Measurements from ENCODE around the gene TMEM258.

TMEM258 gene

DNA sequence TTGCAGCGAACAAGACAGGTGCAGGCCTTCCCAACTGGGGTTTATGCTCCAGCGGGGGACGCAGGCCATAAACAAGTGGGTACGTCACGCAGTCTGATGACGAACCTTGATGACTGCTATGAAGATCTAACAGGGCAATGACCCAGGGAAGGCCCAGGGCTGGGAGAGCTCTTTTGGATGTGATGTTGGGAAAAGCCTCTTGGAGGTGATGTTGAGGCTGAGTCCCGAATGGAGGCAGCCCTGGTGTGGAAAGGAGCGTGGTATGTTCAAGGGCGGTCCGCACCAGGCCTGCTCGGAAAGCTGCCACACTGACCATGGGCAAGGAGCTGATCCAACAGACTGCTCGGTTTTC lies 41.5 kb upstream of the TMEM258 start:
- 94 to 96% methylated on average over 12 of the region's 12 CpGs for WGBS, 2 experiments
- Histone ChIP-seq H3K4me1 (ENCODE audit: control insufficient read depth, insufficient read depth, low read length) (peaks cover 33% of the 10 kb centered on the region), H3K4me3 (ENCODE audit: insufficient read depth, low read depth, low read length) (no peak overlapping the region)

GRCh38 chr11:61833471-61833870 lies 41.1 kb upstream of the TMEM258 start:
- Histone ChIP-seq H3K27me3 (ENCODE audit: control insufficient read depth, insufficient read depth, low read length, poor library complexity, severe bottlenecking) (no peaks in the 10 kb centered on the region), H3K36me3 (ENCODE audit: control insufficient read depth, insufficient read depth, low read length) (peaks cover 16% of the 10 kb centered on the region), H3K27ac (ENCODE audit: insufficient read depth, low read depth, low read length, poor library complexity, severe bottlenecking) (no peak overlapping the region), H3K4me3 (ENCODE audit: insufficient read depth, low read depth, low read length) (no peak overlapping the region), H3K4me1 (ENCODE audit: control insufficient read depth, insufficient read depth, low read length) (peaks cover 33% of the 10 kb centered on the region), H3K9me3 (ENCODE audit: control insufficient read depth, low read length) (no peaks in the 10 kb centered on the region)
- 79 to 80% methylated on average over 11 of the region's 11 CpGs for WGBS, 2 experiments

More for the DNA sequence above, 41.5 kb upstream of the TMEM258 start:
- Histone ChIP-seq H3K27ac (ENCODE audit: insufficient read depth, low read depth, low read length, poor library complexity, severe bottlenecking) (no peak overlapping the region), H3K27me3 (ENCODE audit: control insufficient read depth, insufficient read depth, low read length, poor library complexity, severe bottlenecking) (no peaks in the 10 kb centered on the region), H3K36me3 (ENCODE audit: control insufficient read depth, insufficient read depth, low read length) (peaks cover 21% of the 10 kb centered on the region), H3K9me3 (ENCODE audit: control insufficient read depth, low read length) (no peaks in the 10 kb centered on the region)

GRCh38 chr11:61832754-61833153 lies 40.4 kb upstream of the TMEM258 start:
- no peak overlapping the region for H3K4me3 ChIP-seq (ENCODE audit: insufficient read depth, low read depth, low read length)
- H3K27me3 ChIP-seq (ENCODE audit: control insufficient read depth, insufficient read depth, low read length, poor library complexity, severe bottlenecking) = no peaks in the 10 kb centered on the region
- 86 to 87% methylated on average over 7 of the region's 7 CpGs for WGBS, 2 experiments
- no peaks in the 10 kb centered on the region for H3K9me3 ChIP-seq (ENCODE audit: control insufficient read depth, low read length)
- H3K4me1 ChIP-seq (ENCODE audit: control insufficient read depth, insufficient read depth, low read length) = peaks cover 33% of the 10 kb centered on the region
- no peak overlapping the region for H3K27ac ChIP-seq (ENCODE audit: insufficient read depth, low read depth, low read length, poor library complexity, severe bottlenecking)
- H3K36me3 ChIP-seq (ENCODE audit: control insufficient read depth, insufficient read depth, low read length) = peaks cover 10% of the 10 kb centered on the region

DNA sequence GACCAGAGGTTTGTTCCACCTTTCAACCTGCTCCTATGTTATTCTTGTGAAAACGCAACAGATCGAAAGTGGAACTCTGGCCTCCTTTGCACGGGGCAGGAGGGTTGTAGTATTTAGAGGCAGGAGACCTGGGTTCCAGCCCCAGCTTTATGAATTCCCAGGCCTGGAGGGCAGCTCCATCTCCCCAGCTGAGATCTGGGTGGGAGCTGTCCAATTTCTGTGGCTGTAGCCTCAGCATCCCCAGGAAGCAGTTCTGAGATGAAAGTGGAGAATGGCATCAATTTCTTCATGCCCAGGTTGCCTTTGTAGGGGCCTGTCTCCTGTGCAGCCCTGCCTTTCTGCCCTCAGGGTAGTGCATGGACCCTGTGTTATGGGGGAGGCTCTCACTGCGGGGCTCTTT lies 39.8 kb upstream of the TMEM258 start:
- WGBS, 2 experiments = 94 to 98% methylated on average over 4 of the region's 4 CpGs
- H3K27me3 ChIP-seq (ENCODE audit: control insufficient read depth, insufficient read depth, low read length, poor library complexity, severe bottlenecking) = no peaks in the 10 kb centered on the region
- H3K4me1 ChIP-seq (ENCODE audit: control insufficient read depth, insufficient read depth, low read length) = peaks cover 33% of the 10 kb centered on the region
- H3K27ac ChIP-seq (ENCODE audit: insufficient read depth, low read depth, low read length, poor library complexity, severe bottlenecking) = no peak overlapping the region
- no peaks in the 10 kb centered on the region for H3K9me3 ChIP-seq (ENCODE audit: control insufficient read depth, low read length)
- H3K4me3 ChIP-seq (ENCODE audit: insufficient read depth, low read depth, low read length) = no peak overlapping the region
- peaks cover 4% of the 10 kb centered on the region for H3K36me3 ChIP-seq (ENCODE audit: control insufficient read depth, insufficient read depth, low read length)

GRCh38 chr11:61830237-61831105 lies 38.1 kb upstream of the TMEM258 start:
- H3K4me1 ChIP-seq (ENCODE audit: control insufficient read depth, insufficient read depth, low read length) = peaks cover 33% of the 10 kb centered on the region
- H3K27me3 ChIP-seq (ENCODE audit: control insufficient read depth, insufficient read depth, low read length, poor library complexity, severe bottlenecking) = no peaks in the 10 kb centered on the region
- no peaks in the 10 kb centered on the region for H3K9me3 ChIP-seq (ENCODE audit: control insufficient read depth, low read length)
- peaks cover 4% of the 10 kb centered on the region for H3K36me3 ChIP-seq (ENCODE audit: control insufficient read depth, insufficient read depth, low read length)
- H3K4me3 ChIP-seq (ENCODE audit: insufficient read depth, low read depth, low read length) = peak overlapping the region; percentile 92
- no peak overlapping the region for H3K27ac ChIP-seq (ENCODE audit: insufficient read depth, low read depth, low read length, poor library complexity, severe bottlenecking)
- 88 to 89% methylated on average over 8 of the region's 8 CpGs for WGBS, 2 experiments

DNA sequence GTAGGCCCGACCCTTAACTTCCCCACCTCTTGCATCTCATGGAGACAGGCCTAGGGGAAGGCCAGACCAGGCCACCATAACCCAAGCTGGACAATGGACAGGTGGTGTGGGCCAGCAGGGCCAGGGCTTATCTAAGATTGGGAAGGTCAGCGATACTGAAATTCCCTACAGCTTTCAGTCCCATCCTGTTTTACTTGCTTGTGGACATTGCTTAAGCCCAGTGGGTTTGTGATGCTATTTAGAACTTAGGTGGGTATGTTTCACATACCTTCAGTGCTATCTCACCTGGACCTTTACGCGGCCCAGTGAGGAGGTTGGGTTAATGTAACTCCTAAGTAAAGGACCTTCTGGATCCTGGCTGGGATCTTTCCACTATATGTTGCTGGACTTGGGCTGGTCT lies 37.4 kb upstream of the TMEM258 start:
- 74 to 84% methylated on average over 4 of the region's 4 CpGs for WGBS, 2 experiments

DNA sequence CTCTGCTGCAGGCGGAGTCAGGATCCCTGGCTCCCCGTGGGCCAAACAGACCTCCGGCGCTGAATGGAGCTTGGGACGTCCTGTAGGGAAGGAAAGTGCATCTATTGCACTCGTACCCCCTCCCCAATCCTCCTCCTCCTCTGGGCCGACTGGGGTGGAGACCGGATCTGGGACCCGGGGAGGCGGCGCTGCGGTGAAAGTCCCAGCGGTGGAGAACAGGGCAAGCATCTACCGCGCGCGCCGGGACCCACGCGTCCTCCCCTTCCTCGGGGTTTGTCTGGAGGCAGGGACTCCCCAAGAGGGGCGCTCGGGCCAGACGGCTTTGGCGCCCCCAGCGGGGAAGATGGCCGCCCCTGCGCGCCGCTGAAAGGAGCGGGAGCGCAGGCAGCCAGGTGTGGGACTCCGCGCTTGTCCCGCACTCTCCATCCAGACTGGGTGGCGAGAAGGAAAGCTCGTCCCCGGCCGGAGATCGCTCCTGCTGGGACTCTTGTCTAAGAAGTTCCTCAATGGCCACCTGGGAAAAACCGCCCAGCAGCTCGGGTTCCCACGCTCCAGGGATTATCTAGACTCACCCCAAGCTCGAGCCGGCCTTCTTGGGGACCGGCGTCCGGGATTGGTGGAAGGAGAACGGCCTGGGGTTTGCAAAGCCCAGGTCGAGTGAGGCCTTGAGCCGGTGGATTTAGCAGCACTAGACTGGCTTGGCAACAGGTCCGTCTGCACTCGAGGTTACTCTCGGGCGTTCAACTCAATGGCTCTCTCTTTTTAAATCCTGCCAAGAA lies 36.4 kb upstream of the TMEM258 start:
- Histone ChIP-seq H3K36me3 (ENCODE audit: control insufficient read depth, insufficient read depth, low read length) (peaks cover under 1% of the 10 kb centered on the region), H3K4me1 (ENCODE audit: control insufficient read depth, insufficient read depth, low read length) (peaks cover 20% of the 10 kb centered on the region), H3K27ac (ENCODE audit: insufficient read depth, low read depth, low read length, poor library complexity, severe bottlenecking) (peak overlapping the region; percentile 92), H3K9me3 (ENCODE audit: control insufficient read depth, low read length) (no peaks in the 10 kb centered on the region), H3K4me3 (ENCODE audit: insufficient read depth, low read depth, low read length) (peak overlapping the region; percentile 92), H3K27me3 (ENCODE audit: control insufficient read depth, insufficient read depth, low read length, poor library complexity, severe bottlenecking) (no peaks in the 10 kb centered on the region)
- WGBS, 2 experiments = 0% methylated on average over 55 of the region's 55 CpGs

More for the DNA sequence above, 37.4 kb upstream of the TMEM258 start:
- H3K36me3 ChIP-seq (ENCODE audit: control insufficient read depth, insufficient read depth, low read length) = peaks cover 4% of the 10 kb centered on the region
- no peaks in the 10 kb centered on the region for H3K9me3 ChIP-seq (ENCODE audit: control insufficient read depth, low read length)
- no peaks in the 10 kb centered on the region for H3K27me3 ChIP-seq (ENCODE audit: control insufficient read depth, insufficient read depth, low read length, poor library complexity, severe bottlenecking)
- peaks cover 29% of the 10 kb centered on the region for H3K4me1 ChIP-seq (ENCODE audit: control insufficient read depth, insufficient read depth, low read length)
- H3K27ac ChIP-seq (ENCODE audit: insufficient read depth, low read depth, low read length, poor library complexity, severe bottlenecking) = no peak overlapping the region
- peak overlapping the region; percentile 92 for H3K4me3 ChIP-seq (ENCODE audit: insufficient read depth, low read depth, low read length)

DNA sequence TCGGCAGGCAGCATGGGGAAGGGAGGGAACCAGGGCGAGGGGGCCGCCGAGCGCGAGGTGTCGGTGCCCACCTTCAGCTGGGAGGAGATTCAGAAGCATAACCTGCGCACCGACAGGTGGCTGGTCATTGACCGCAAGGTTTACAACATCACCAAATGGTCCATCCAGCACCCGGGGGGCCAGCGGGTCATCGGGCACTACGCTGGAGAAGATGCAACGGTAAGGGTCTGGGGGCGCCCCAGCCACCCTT lies 35.9 kb upstream of the TMEM258 start:
- peak overlapping the region; percentile 92 for H3K4me3 ChIP-seq (ENCODE audit: insufficient read depth, low read depth, low read length)
- 0 to 1% methylated on average over 16 of the region's 16 CpGs for WGBS, 2 experiments
- H3K9me3 ChIP-seq (ENCODE audit: control insufficient read depth, low read length) = no peaks in the 10 kb centered on the region
- no peaks in the 10 kb centered on the region for H3K36me3 ChIP-seq (ENCODE audit: control insufficient read depth, insufficient read depth, low read length)
- peaks cover 15% of the 10 kb centered on the region for H3K4me1 ChIP-seq (ENCODE audit: control insufficient read depth, insufficient read depth, low read length)
- peak overlapping the region; percentile 92 for H3K27ac ChIP-seq (ENCODE audit: insufficient read depth, low read depth, low read length, poor library complexity, severe bottlenecking)
- no peaks in the 10 kb centered on the region for H3K27me3 ChIP-seq (ENCODE audit: control insufficient read depth, insufficient read depth, low read length, poor library complexity, severe bottlenecking)

- Histone ChIP-seq H3K9me3 (ENCODE audit: control insufficient read depth, low read length) (no peaks in the 10 kb centered on the region), H3K4me3 (ENCODE audit: insufficient read depth, low read depth, low read length) (peak within 1 kb of the TSS; percentile 92), H3K36me3 (ENCODE audit: control insufficient read depth, insufficient read depth, low read length) (no peaks in the 10 kb centered on the region), H3K27me3 (ENCODE audit: control insufficient read depth, insufficient read depth, low read length, poor library complexity, severe bottlenecking) (no peaks in the 10 kb centered on the region), H3K27ac (ENCODE audit: insufficient read depth, low read depth, low read length, poor library complexity, severe bottlenecking) (peak within 1 kb of the TSS; percentile 92), H3K4me1 (ENCODE audit: control insufficient read depth, insufficient read depth, low read length) (peaks cover 15% of the 10 kb centered on the region)
- WGBS, 2 experiments = 0 to 1% methylated on average over 83 of the region's 83 CpGs
These were observed 35.4 kb upstream of the TMEM258 start, which contains the start of gene FADS2 for GRCh38 chr11:61827571-61828378. TSS of gene FADS2 (plus strand) at chr11:61828300. CDS start at chr11:61828391, 91 bp downstream.
